DOHH2 (cell line): ENCODE results near the gene RPAP3.
A peak's percentile ranks its signal among the peaks of the same experiment; 100 is the strongest.

ENCODE experiments used
- H3F3A ChIP-seq: fragments of 200-600 bp; sonication (generic), shearing (Covaris generic); 2 replicates; pipeline ENCODE4 v1.6.0; 2016; ENCODE audit warnings: antibody characterized with exemption, mild to moderate bottlenecking; ENCODE audit not compliant: control insufficient read depth, insufficient read depth
- H3K27ac ChIP-seq: fragments of 200-600 bp; sonication (generic); 2 replicates; pipeline ENCODE4 v1.5.1; 2014; ENCODE audit warnings: low read depth, mild to moderate bottlenecking, low read length, moderate library complexity
- H3K27me3 ChIP-seq: fragments of 200-600 bp; sonication (generic); 2 replicates; pipeline ENCODE4 v1.6.1; 2014; ENCODE audit warnings: mild to moderate bottlenecking, low read length, mixed read lengths; ENCODE audit not compliant: control insufficient read depth
- H3K36me3 ChIP-seq: fragments of 200-600 bp; sonication (generic); 2 replicates; pipeline ENCODE4 v1.6.1; 2014; ENCODE audit warnings: mild to moderate bottlenecking, low read length, moderate library complexity, mixed read lengths; ENCODE audit not compliant: control insufficient read depth
- H3K4me1 ChIP-seq: fragments of 200-600 bp; sonication (generic); 2 replicates; pipeline ENCODE4 v1.6.1; 2014; ENCODE audit warnings: mild to moderate bottlenecking, low read length, mixed read lengths; ENCODE audit not compliant: control insufficient read depth
- H3K4me2 ChIP-seq: fragments of 200-600 bp; sonication (generic); 2 replicates; pipeline ENCODE4 v1.6.0; 2014; ENCODE audit warnings: mild to moderate bottlenecking, low read length, moderate library complexity
- H3K4me3 ChIP-seq: fragments of 200-600 bp; sonication (generic); 2 replicates; pipeline ENCODE4 v1.5.1; 2014; ENCODE audit warnings: mild to moderate bottlenecking, low read length, mixed read lengths
- H3K79me2 ChIP-seq: fragments of 200-600 bp; sonication (generic); 2 replicates; pipeline ENCODE4 v1.6.1; 2014; ENCODE audit warnings: mild to moderate bottlenecking, low read length, mixed read lengths; ENCODE audit not compliant: control insufficient read depth
- H3K9me2 ChIP-seq: fragments of 200-600 bp; sonication (generic); replicated peaks from 2 replicates; pipeline ENCODE4 v1.6.1; 2014; ENCODE audit warnings: mild to moderate bottlenecking, low read length, mixed read lengths; ENCODE audit not compliant: control insufficient read depth
- H3K9me3 ChIP-seq: fragments of 200-600 bp; sonication (generic); 2 replicates; pipeline ENCODE4 v1.6.1; 2014; ENCODE audit warnings: antibody characterized with exemption, low read length, mixed read lengths; ENCODE audit not compliant: control insufficient read depth, insufficient read depth
- H4K20me1 ChIP-seq: fragments of 200-600 bp; sonication (generic); 2 replicates; pipeline ENCODE4 v1.6.0; 2014; ENCODE audit warnings: low read depth, mild to moderate bottlenecking, antibody characterized with exemption, low read length, moderate library complexity; ENCODE audit not compliant: control insufficient read depth, insufficient read depth
- EZH2phosphoT487 ChIP-seq: fragments of 200-600 bp; sonication (generic); IDR thresholded peaks from 2 replicates; pipeline ENCODE4 v1.6.1; 2017; ENCODE audit warnings: borderline replicate concordance, mild to moderate bottlenecking, antibody characterized with exemption, low read length, moderate library complexity, mixed read lengths
- TF ChIP-seq, protein P1 (sequence below): fragments of 200-600 bp; sonication (generic); IDR thresholded peaks from one replicate; pipeline ENCODE4 v1.5.1; 2014; ENCODE audit warnings: antibody characterized with exemption, mild to moderate bottlenecking, low read depth, low read length; ENCODE audit not compliant: poor library complexity, severe bottlenecking

RPAP3 gene

DNA sequence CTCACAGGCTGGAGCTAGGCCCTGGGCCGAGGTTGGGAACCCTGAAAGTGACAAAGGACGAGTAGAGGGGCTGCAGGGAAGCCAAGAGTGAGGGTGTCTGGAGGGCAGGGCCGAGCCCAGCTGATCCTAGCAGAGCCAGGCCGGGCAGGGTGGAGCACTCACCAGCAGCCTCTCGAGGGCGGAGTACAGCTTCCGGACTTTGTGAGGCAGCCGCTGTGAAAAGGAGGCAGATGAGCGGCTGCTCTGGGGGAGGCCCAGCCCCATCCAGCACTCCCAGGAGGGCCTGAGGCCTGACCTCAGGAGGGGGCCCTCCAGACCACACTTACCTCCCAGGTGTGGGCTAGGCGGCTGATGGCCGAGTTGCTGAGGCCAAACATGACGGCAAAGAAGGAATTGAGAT lies 34.1 kb upstream of the RPAP3 start:
- Histone ChIP-seq H3F3A (peaks cover 10% of the 10 kb centered on the region), H3K27ac (peak overlapping the region; percentile 54), H3K9me2 (no peaks in the 10 kb centered on the region), H3K4me3 (peak overlapping the region; percentile 43), H3K4me2 (peak overlapping the region; percentile 74), H4K20me1 (no peaks in the 10 kb centered on the region), H3K79me2 (no peaks in the 10 kb centered on the region), H3K9me3 (no peaks in the 10 kb centered on the region), H3K36me3 (no peaks in the 10 kb centered on the region), H3K4me1 (peaks cover 34% of the 10 kb centered on the region), H3K27me3 (peaks cover 12% of the 10 kb centered on the region)
- TF ChIP-seq, protein P1, sequence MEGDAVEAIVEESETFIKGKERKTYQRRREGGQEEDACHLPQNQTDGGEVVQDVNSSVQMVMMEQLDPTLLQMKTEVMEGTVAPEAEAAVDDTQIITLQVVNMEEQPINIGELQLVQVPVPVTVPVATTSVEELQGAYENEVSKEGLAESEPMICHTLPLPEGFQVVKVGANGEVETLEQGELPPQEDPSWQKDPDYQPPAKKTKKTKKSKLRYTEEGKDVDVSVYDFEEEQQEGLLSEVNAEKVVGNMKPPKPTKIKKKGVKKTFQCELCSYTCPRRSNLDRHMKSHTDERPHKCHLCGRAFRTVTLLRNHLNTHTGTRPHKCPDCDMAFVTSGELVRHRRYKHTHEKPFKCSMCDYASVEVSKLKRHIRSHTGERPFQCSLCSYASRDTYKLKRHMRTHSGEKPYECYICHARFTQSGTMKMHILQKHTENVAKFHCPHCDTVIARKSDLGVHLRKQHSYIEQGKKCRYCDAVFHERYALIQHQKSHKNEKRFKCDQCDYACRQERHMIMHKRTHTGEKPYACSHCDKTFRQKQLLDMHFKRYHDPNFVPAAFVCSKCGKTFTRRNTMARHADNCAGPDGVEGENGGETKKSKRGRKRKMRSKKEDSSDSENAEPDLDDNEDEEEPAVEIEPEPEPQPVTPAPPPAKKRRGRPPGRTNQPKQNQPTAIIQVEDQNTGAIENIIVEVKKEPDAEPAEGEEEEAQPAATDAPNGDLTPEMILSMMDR = no peak
- no peak for TF ChIP-seq EZH2phosphoT487

DNA sequence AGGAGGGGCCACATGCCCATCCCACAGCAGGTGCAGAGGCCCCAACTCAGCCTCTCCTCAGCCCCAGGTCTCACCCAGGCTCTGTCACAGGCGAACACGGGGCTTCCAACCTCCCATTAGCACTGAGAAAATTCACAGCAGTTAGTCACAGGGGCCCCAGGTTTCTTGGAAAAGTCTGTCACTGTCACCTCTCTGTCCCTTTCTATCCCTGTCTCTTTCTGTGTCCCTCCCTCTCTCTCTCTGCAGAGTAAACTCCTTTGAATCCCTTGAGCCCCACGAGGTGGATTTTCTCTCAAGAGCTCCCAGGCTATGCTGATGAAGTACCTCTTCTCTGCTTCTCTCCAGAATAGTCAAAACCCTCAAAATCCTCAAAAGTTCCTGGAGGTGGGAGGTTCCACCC lies 33.5 kb upstream of the RPAP3 start:
- peaks cover 10% of the 10 kb centered on the region for H3F3A ChIP-seq
- no peaks in the 10 kb centered on the region for H4K20me1 ChIP-seq
- H3K4me1 ChIP-seq = peaks cover 34% of the 10 kb centered on the region
- peak overlapping the region; percentile 74; the same call in 1 of the 2 replicates for H3K4me2 ChIP-seq
- TF ChIP-seq EZH2phosphoT487 = no peak
- TF ChIP-seq, protein P1 = no peak
- H3K27ac ChIP-seq = no peak overlapping the region
- H3K4me3 ChIP-seq = no peak overlapping the region; the same call in 1 of the 2 replicates
- H3K9me2 ChIP-seq = no peaks in the 10 kb centered on the region
- no peaks in the 10 kb centered on the region for H3K9me3 ChIP-seq
- peaks cover 9% of the 10 kb centered on the region for H3K27me3 ChIP-seq
- H3K36me3 ChIP-seq = no peaks in the 10 kb centered on the region
- no peaks in the 10 kb centered on the region for H3K79me2 ChIP-seq

DNA sequence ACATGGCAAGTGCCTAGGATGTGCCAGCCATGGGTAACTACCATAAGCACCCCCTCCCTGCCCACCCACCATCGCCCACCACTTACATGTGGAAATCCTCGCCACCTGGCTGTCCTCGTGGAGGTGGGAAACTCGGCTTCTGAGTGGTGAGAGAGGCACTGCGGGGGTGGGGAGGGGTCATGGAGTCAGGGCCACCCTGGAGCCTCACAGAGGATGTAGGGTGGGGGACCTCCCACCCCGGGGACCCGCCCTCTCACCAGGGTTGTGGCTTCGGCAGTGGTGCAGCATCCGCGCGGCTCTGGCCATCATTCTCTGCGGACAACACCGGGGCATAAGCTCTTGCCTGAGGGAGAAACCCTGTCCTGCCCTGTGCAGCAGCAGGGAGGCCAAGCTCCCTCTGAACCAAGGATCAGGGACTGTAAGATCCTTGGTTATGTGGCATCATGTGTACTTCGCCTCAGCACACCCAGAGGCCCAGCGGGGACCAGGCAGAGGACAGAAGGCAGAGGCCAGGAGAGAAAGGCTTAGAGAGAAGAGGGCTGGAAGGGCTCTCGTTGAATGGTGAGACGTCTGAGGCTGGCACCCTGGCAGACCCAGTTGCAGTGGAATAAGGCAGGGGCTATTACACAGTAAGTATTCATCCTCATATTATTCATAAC lies 32.2 kb upstream of the RPAP3 start:
- H3K27ac ChIP-seq = no peak overlapping the region
- no peaks in the 10 kb centered on the region for H3K27me3 ChIP-seq
- H3K79me2 ChIP-seq = no peaks in the 10 kb centered on the region
- H3K9me3 ChIP-seq = no peaks in the 10 kb centered on the region
- H3K4me3 ChIP-seq = no peak overlapping the region
- TF ChIP-seq EZH2phosphoT487 = no peak
- TF ChIP-seq, protein P1 = no peak
- no peaks in the 10 kb centered on the region for H3K9me2 ChIP-seq
- H3F3A ChIP-seq = peaks cover 10% of the 10 kb centered on the region
- peaks cover 34% of the 10 kb centered on the region for H3K4me1 ChIP-seq
- no peak overlapping the region for H3K4me2 ChIP-seq
- no peaks in the 10 kb centered on the region for H4K20me1 ChIP-seq
- no peaks in the 10 kb centered on the region for H3K36me3 ChIP-seq
